Fibroblast of lung (primary cell): ENCODE data around the gene MYO5B. TPM values are rescaled to one million over a fixed set of nuclear protein-coding genes. Genes with fewer than 3 reads are reported as not detected.

ENCODE experiments used
- DNase-seq, 2 donors: peaks; one replicate each; pipeline versions ENCODE4 v3.0.0 to v3.0.0-alpha.2; 2010; ENCODE audit warnings: low read depth in 2 of 2
- H2AFZ ChIP-seq: 2 replicates; pipeline ENCODE4 v1.5.1; 2012; ENCODE audit warnings: low read length, control low read depth, inconsistent platforms
- H3K27ac ChIP-seq: 2 replicates; pipeline ENCODE4 v1.5.1; 2011; ENCODE audit warnings: low read length, control low read depth; ENCODE audit not compliant: insufficient read depth
- H3K27me3 ChIP-seq: 2 replicates; pipeline ENCODE4 v1.5.1; 2011; ENCODE audit warnings: mild to moderate bottlenecking, low read length; ENCODE audit not compliant: control insufficient read depth, insufficient read depth
- H3K36me3 ChIP-seq: 2 replicates; pipeline ENCODE4 v1.5.1; 2011; ENCODE audit warnings: low read length; ENCODE audit not compliant: control insufficient read depth, insufficient read depth
- H3K4me1 ChIP-seq: 2 replicates; pipeline ENCODE4 v1.5.1; 2011; ENCODE audit warnings: low read length; ENCODE audit not compliant: control insufficient read depth, insufficient read depth; ENCODE audit errors: extremely low read depth
- H3K4me2 ChIP-seq: 2 replicates; pipeline ENCODE4 v1.5.1; 2011; ENCODE audit warnings: low read length, control low read depth; ENCODE audit not compliant: insufficient read depth; ENCODE audit errors: extremely low read depth
- H3K4me3 ChIP-seq, 4 experiments: fragments of 200-600 bp in 1 of 4; sonication (generic) in 1 of 4; replicated peaks in 1 of 4; 2 replicates each; pipeline ENCODE4 v1.5.1; 2011 to 2016; ENCODE audit warnings: low read length in 4 of 4, low read depth in 3 of 4, mild to moderate bottlenecking in 3 of 4, control low read depth in 2 of 4, inconsistent platforms in 1 of 4, mixed read lengths in 1 of 4; ENCODE audit not compliant: insufficient read depth in 1 of 4; ENCODE audit errors: control extremely low read depth in 1 of 4
- H3K79me2 ChIP-seq: 2 replicates; pipeline ENCODE4 v1.5.1; 2012; ENCODE audit warnings: mild to moderate bottlenecking, low read length, inconsistent platforms; ENCODE audit not compliant: control insufficient read depth, insufficient read depth
- H3K9ac ChIP-seq: 2 replicates; pipeline ENCODE4 v1.5.1; 2011; ENCODE audit warnings: mild to moderate bottlenecking, low read length, control low read depth; ENCODE audit not compliant: insufficient read depth
- H3K9me3 ChIP-seq: 2 replicates; pipeline ENCODE4 v1.5.1; 2012; ENCODE audit warnings: low read depth, low read length; ENCODE audit not compliant: control insufficient read depth, insufficient read depth
- H4K20me1 ChIP-seq: 2 replicates; pipeline ENCODE4 v1.5.1; 2011; ENCODE audit warnings: low read length; ENCODE audit not compliant: control insufficient read depth, insufficient read depth; ENCODE audit errors: extremely low read depth
- CTCF ChIP-seq, 2 donors: IDR thresholded peaks in 1 of 2; conservative IDR thresholded peaks in 1 of 2; 1 replicate in 1 of 2; 2 replicates in 1 of 2; pipeline ENCODE4 v1.5.1; 2011 to 2012; ENCODE audit warnings: low read length in 2 of 2, control low read depth in 1 of 2, inconsistent platforms in 1 of 2, low read depth in 1 of 2, mild to moderate bottlenecking in 1 of 2
- EZH2 ChIP-seq: IDR thresholded peaks from 2 replicates; pipeline ENCODE4 v1.5.1; 2012; ENCODE audit warnings: low read length, control low read depth, mild to moderate bottlenecking; ENCODE audit errors: missing control alignments
- polyA plus RNA-seq, 2 donors: library from polyadenylated mRNA; depleted of rRNA in 1 of 2; stranded (reverse) in 1 of 2; unstranded in 1 of 2; fragments of >200 nt; gene quantifications; 2 replicates each; pipeline ENCODE4 v1.2.1, GENCODE V29; 2011 to 2012; ENCODE audit warnings: missing spikeins in 1 of 2
- total RNA-seq: library from RNA; depleted of rRNA; stranded (reverse); fragments of >200 nt; gene quantifications from 2 replicates; pipeline ENCODE4 v1.2.1, GENCODE V29; 2014

Gene MYO5B
- total and polyA plus RNA-seq, 2 donors (not counting 1 experiment from before 2014, with no cell fraction given) = under 0.01 to 0.06 TPM

GRCh38 chr18:50143294-50143693, 51.7 kb downstream of the MYO5B start:
- no peaks in the 10 kb centered on the region for H3K4me1 ChIP-seq
- no peak overlapping the region for H3K27ac ChIP-seq
- TF ChIP-seq CTCF (conservative IDR thresholded peaks at IDR 0.05 in 1 of 2, IDR thresholded peaks at IDR 0.05 in 1 of 2; ENCODE audit: low read depth in 1 of 2, low read length in 2 of 2) (no peak), EZH2 (no peak)
- H2AFZ ChIP-seq = no peak overlapping the region
- peak in 1 of 2 donors; percentile 23 for DNase-seq
- no peaks in the 10 kb centered on the region for H3K27me3 ChIP-seq
- H3K9ac ChIP-seq = no peak overlapping the region
- H3K36me3 ChIP-seq = no peaks in the 10 kb centered on the region
- H3K4me3 ChIP-seq = no peak overlapping the region
- H3K79me2 ChIP-seq = no peaks in the 10 kb centered on the region
- H4K20me1 ChIP-seq = no peaks in the 10 kb centered on the region
- no peak overlapping the region for H3K4me2 ChIP-seq
- H3K9me3 ChIP-seq = no peaks in the 10 kb centered on the region

- H3K27ac ChIP-seq = no peak overlapping the region
- no peak overlapping the region for H3K4me3 ChIP-seq
- DNase-seq = peak in 1 of 2 donors; percentile 64
- no peak overlapping the region for H3K4me2 ChIP-seq
- no peaks in the 10 kb centered on the region for H3K36me3 ChIP-seq
- H3K79me2 ChIP-seq = no peaks in the 10 kb centered on the region
- no peaks in the 10 kb centered on the region for H3K27me3 ChIP-seq
- no peak overlapping the region for H2AFZ ChIP-seq
- no peaks in the 10 kb centered on the region for H3K9me3 ChIP-seq
- H3K4me1 ChIP-seq = no peaks in the 10 kb centered on the region
- H4K20me1 ChIP-seq = no peaks in the 10 kb centered on the region
- H3K9ac ChIP-seq = no peak overlapping the region
- TF ChIP-seq EZH2 (no peak), CTCF (conservative IDR thresholded peaks at IDR 0.05 in 1 of 2, IDR thresholded peaks at IDR 0.05 in 1 of 2; ENCODE audit: low read depth in 1 of 2, low read length in 2 of 2) (no peak)
These were observed 52.4 kb downstream of the MYO5B start for GRCh38 chr18:50142441-50143120.

- Histone ChIP-seq H3K4me3 (no peak overlapping the region), H4K20me1 (no peaks in the 10 kb centered on the region), H2AFZ (no peak overlapping the region), H3K36me3 (no peaks in the 10 kb centered on the region), H3K27me3 (no peaks in the 10 kb centered on the region), H3K9me3 (no peaks in the 10 kb centered on the region), H3K9ac (no peak overlapping the region), H3K79me2 (no peaks in the 10 kb centered on the region), H3K4me2 (no peak overlapping the region), H3K4me1 (no peaks in the 10 kb centered on the region), H3K27ac (no peak overlapping the region)
- TF ChIP-seq CTCF (conservative IDR thresholded peaks at IDR 0.05 in 1 of 2, IDR thresholded peaks at IDR 0.05 in 1 of 2; ENCODE audit: low read depth in 1 of 2, low read length in 2 of 2) (no peak), EZH2 (no peak)
- peak in 1 of 2 donors; percentile 76 for DNase-seq
These were observed 56.5 kb downstream of the MYO5B start for GRCh38 chr18:50138181-50139064.
